Mesenchymal stem cell (in vitro differentiated cells and primary cell): ENCODE results near the gene PARP15.

Experiments
- DNase-seq: peaks from one replicate; pipeline ENCODE4 v3.0.0-alpha.2; 2013
- H2AFZ ChIP-seq: one replicate; pipeline ENCODE4 v1.6.1; 2013; ENCODE audit warnings: low read depth, mild to moderate bottlenecking, control low read depth, inconsistent platforms, low read length, moderate library complexity
- H2AK5ac ChIP-seq: 2 replicates; pipeline ENCODE4 v1.6.1; 2013; ENCODE audit warnings: low read length, moderate library complexity, mild to moderate bottlenecking, inconsistent platforms; ENCODE audit not compliant: severe bottlenecking
- H2BK120ac ChIP-seq: one replicate; pipeline ENCODE4 v1.6.1; 2013; ENCODE audit warnings: low read depth, mild to moderate bottlenecking, inconsistent platforms, low read length, moderate library complexity
- H2BK12ac ChIP-seq, 2 experiments: one replicate each; pipeline ENCODE4 v1.6.1; 2013; ENCODE audit warnings: inconsistent platforms in 2 of 2, low read length in 2 of 2, mild to moderate bottlenecking in 2 of 2, moderate library complexity in 2 of 2, control low read depth in 1 of 2
- H2BK15ac ChIP-seq: one replicate; pipeline ENCODE4 v1.6.1; 2013; ENCODE audit warnings: mild to moderate bottlenecking, low read depth, inconsistent platforms; ENCODE audit not compliant: poor library complexity, severe bottlenecking
- H2BK5ac ChIP-seq: 2 replicates; pipeline ENCODE4 v1.6.1; 2013; ENCODE audit warnings: low read depth, mild to moderate bottlenecking, low read length, control low read depth, inconsistent platforms; ENCODE audit not compliant: poor library complexity, severe bottlenecking
- H3K14ac ChIP-seq, 2 experiments: one replicate each; pipeline ENCODE4 v1.6.1; 2013; ENCODE audit warnings: inconsistent platforms in 2 of 2, low read length in 2 of 2, control low read depth in 1 of 2, mild to moderate bottlenecking in 1 of 2, moderate library complexity in 1 of 2
- H3K18ac ChIP-seq, 2 experiments: one replicate each; pipeline ENCODE4 v1.6.1; 2013; ENCODE audit warnings: inconsistent platforms in 2 of 2, low read length in 2 of 2, control low read depth in 1 of 2, low read depth in 1 of 2, mild to moderate bottlenecking in 1 of 2
- H3K23ac ChIP-seq, 2 experiments: one replicate each; pipeline ENCODE4 v1.6.1; 2013; ENCODE audit warnings: inconsistent platforms in 2 of 2, low read length in 2 of 2, mild to moderate bottlenecking in 2 of 2, moderate library complexity in 2 of 2, control low read depth in 1 of 2
- H3K27ac ChIP-seq: 2 replicates; pipeline ENCODE4 v1.5.1; 2013; ENCODE audit warnings: mild to moderate bottlenecking, moderate library complexity, low read length, control low read depth, inconsistent platforms; ENCODE audit not compliant: poor library complexity, severe bottlenecking
- H3K27me3 ChIP-seq, 2 experiments: 2 replicates each; pipeline versions ENCODE4 v1.6.1 to v1.7.0; 2013; ENCODE audit warnings: low read length in 2 of 2, mild to moderate bottlenecking in 2 of 2, moderate library complexity in 2 of 2, control low read depth in 1 of 2, inconsistent platforms in 1 of 2; ENCODE audit not compliant: control insufficient read depth in 1 of 2, insufficient read depth in 1 of 2
- H3K36me3 ChIP-seq, 2 experiments: 2 replicates each; pipeline versions ENCODE4 v1.6.1 to v1.7.0; 2013; ENCODE audit warnings: low read length in 2 of 2, control low read depth in 1 of 2, inconsistent platforms in 1 of 2, low read depth in 1 of 2, mild to moderate bottlenecking in 1 of 2; ENCODE audit not compliant: insufficient read depth in 2 of 2, control insufficient read depth in 1 of 2
- H3K4ac ChIP-seq, 2 experiments: one replicate each; pipeline ENCODE4 v1.6.1; 2013; ENCODE audit warnings: inconsistent platforms in 2 of 2, low read length in 2 of 2, mild to moderate bottlenecking in 2 of 2, moderate library complexity in 2 of 2, control low read depth in 1 of 2, low read depth in 1 of 2
- H3K4me1 ChIP-seq: 2 replicates; pipeline ENCODE4 v1.6.1; 2013; ENCODE audit warnings: low read depth, low read length, control low read depth; ENCODE audit not compliant: control insufficient read depth, insufficient read depth
- H3K4me2 ChIP-seq: 2 replicates; pipeline ENCODE4 v1.6.1; 2013; ENCODE audit warnings: low read length, mild to moderate bottlenecking, inconsistent platforms; ENCODE audit not compliant: poor library complexity, severe bottlenecking
- H3K4me3 ChIP-seq, 2 experiments: 2 replicates each; pipeline versions ENCODE4 v1.5.1 to v1.7.0; 2013; ENCODE audit warnings: low read length in 2 of 2, mild to moderate bottlenecking in 2 of 2, control low read depth in 1 of 2, low read depth in 1 of 2; ENCODE audit not compliant: insufficient read depth in 1 of 2
- H3K79me1 ChIP-seq: replicated peaks from 2 replicates; pipeline ENCODE4 v1.6.1; 2013; ENCODE audit warnings: mild to moderate bottlenecking, control low read depth, low read length, inconsistent platforms; ENCODE audit not compliant: poor library complexity, severe bottlenecking
- H3K9ac ChIP-seq: 2 replicates; pipeline ENCODE4 v1.7.0; 2013; ENCODE audit warnings: mild to moderate bottlenecking, low read length, moderate library complexity
- H3K9me3 ChIP-seq: 2 replicates; pipeline ENCODE4 v1.7.0; 2013; ENCODE audit warnings: mild to moderate bottlenecking, low read length; ENCODE audit not compliant: control insufficient read depth
- H4K8ac ChIP-seq: one replicate; pipeline ENCODE4 v1.6.1; 2013; ENCODE audit warnings: inconsistent platforms, mild to moderate bottlenecking, low read length, moderate library complexity
- H4K91ac ChIP-seq: one replicate; pipeline ENCODE4 v1.6.1; 2013; ENCODE audit warnings: mild to moderate bottlenecking, low read length, inconsistent platforms
- WGBS: methylation state at CpG from one replicate; pipeline ENCODE4 v1.1.7; 2013; ENCODE audit warnings: mixed read lengths; 5-methylcytosine and 5-hydroxymethylcytosine counted together

PARP15 gene

DNA sequence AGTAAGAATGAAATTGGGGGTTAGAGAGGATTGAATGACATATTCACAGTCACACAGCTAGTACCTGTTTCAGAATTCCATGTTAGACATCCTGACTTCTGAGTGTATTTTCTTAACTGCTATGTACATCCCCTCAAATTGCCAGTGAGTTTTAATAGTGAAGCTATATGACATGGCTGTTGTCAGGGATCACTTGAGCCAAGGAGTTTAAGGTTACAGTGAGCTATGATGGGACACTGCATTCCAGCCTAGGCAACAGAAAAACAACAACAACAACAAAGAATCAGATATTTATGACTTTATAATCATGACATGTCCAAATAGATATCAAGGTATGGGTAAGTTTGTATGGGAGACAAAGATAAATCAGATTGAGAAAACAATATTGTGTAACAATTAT lies 16.6 kb downstream of the PARP15 start:
- Histone ChIP-seq H3K4me3 (no peak overlapping the region), H3K18ac (no peak overlapping the region), H2AK5ac (no peak overlapping the region), H2AFZ (no peak overlapping the region), H3K4me1 (no peaks in the 10 kb centered on the region), H2BK120ac (no peak overlapping the region), H3K4ac (no peak overlapping the region), H3K23ac (no peak overlapping the region), H4K8ac (no peak overlapping the region), H3K9ac (no peak overlapping the region), H3K4me2 (no peak overlapping the region), H3K79me1 (no peaks in the 10 kb centered on the region), H2BK15ac (no peak overlapping the region), H3K14ac (no peak overlapping the region), H3K27me3 (peaks cover 0 to 6% of the 10 kb centered on the region in 2 experiments), H3K9me3 (no peaks in the 10 kb centered on the region), H2BK12ac (no peak overlapping the region), H3K36me3 (no peaks in the 10 kb centered on the region), H2BK5ac (no peak overlapping the region), H3K27ac (no peak overlapping the region), H4K91ac (no peak overlapping the region)
- DNase-seq = no peak

GRCh38 chr3:122598151-122598550 lies 20.7 kb downstream of the PARP15 start:
- H3K4me1 ChIP-seq = no peaks in the 10 kb centered on the region
- no peak overlapping the region for H3K18ac ChIP-seq
- no peaks in the 10 kb centered on the region for H3K79me1 ChIP-seq
- H2BK120ac ChIP-seq = no peak overlapping the region
- no peak overlapping the region for H3K23ac ChIP-seq
- H3K27ac ChIP-seq = no peak overlapping the region
- 75% methylated on average over 1 of the region's 3 CpGs for WGBS
- H4K8ac ChIP-seq = no peak overlapping the region
- no peak overlapping the region for H4K91ac ChIP-seq
- H2AK5ac ChIP-seq = no peak overlapping the region
- H2AFZ ChIP-seq = no peak overlapping the region
- no peak overlapping the region for H3K14ac ChIP-seq
- H3K4ac ChIP-seq = no peak overlapping the region
- H2BK15ac ChIP-seq = no peak overlapping the region
- H3K9me3 ChIP-seq = no peaks in the 10 kb centered on the region
- no peaks in the 10 kb centered on the region for H3K36me3 ChIP-seq
- no peak overlapping the region for H2BK12ac ChIP-seq
- no peak overlapping the region for H3K4me2 ChIP-seq
- H3K4me3 ChIP-seq = no peak overlapping the region
- no peak overlapping the region for H2BK5ac ChIP-seq
- H3K27me3 ChIP-seq = peaks cover 0 to 8% of the 10 kb centered on the region in 2 experiments
- no peak overlapping the region for H3K9ac ChIP-seq
- no peak for DNase-seq

- Histone ChIP-seq H2BK120ac (no peak overlapping the region), H3K9me3 (no peaks in the 10 kb centered on the region), H3K4me1 (no peaks in the 10 kb centered on the region), H3K79me1 (no peaks in the 10 kb centered on the region), H3K14ac (no peak overlapping the region), H3K18ac (no peak overlapping the region), H4K91ac (no peak overlapping the region), H3K27me3 (peaks cover 0 to 9% of the 10 kb centered on the region in 2 experiments), H2BK12ac (no peak overlapping the region), H4K8ac (no peak overlapping the region), H3K36me3 (no peaks in the 10 kb centered on the region), H2AFZ (no peak overlapping the region), H3K9ac (no peak overlapping the region), H3K27ac (no peak overlapping the region), H2BK15ac (no peak overlapping the region), H2AK5ac (no peak overlapping the region), H3K4ac (no peak overlapping the region), H2BK5ac (no peak overlapping the region), H3K23ac (no peak overlapping the region), H3K4me2 (no peak overlapping the region), H3K4me3 (no peak overlapping the region)
- DNase-seq = no peak
- 91% methylated on average over 3 of the region's 4 CpGs for WGBS
Observed at GRCh38 chr3:122598556-122598955, 21.1 kb downstream of the PARP15 start.

DNA sequence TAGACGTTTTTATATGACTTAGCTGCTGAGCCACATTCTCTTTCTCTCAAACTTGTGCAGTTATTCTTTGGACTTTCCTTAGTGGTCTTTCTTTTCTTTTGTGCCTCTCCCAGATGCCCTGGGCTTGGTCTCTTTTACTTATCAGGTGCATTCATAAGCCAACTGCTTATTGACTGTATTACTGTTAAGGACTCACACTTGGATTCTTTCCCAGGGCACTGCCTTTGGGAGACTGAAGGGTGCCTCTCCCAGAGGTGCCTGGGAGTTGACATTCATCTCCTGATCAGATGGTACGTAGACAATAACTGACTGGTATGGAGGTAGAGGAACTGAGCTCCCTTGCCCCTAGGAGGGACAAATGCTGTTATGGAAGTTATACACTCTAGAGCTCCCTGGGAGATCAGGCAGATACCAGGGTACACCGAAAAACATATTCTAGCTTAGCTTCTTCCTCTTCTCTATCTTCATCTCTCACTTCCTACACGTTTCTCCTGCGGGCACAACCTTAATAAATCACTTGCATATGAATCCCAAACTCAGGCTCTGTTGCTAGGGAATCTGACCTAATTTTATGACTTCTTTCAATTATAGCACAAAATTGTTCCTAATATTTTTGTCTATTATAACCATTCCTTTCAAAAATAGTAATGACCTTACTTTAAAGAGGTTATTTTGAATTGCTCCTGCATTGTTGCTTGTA lies 24.7 kb downstream of the PARP15 start:
- Histone ChIP-seq H3K9ac (no peak overlapping the region), H3K9me3 (no peaks in the 10 kb centered on the region), H3K18ac (no peak overlapping the region), H3K79me1 (no peaks in the 10 kb centered on the region), H3K27ac (no peak overlapping the region), H3K4me3 (no peak overlapping the region), H2BK120ac (no peak overlapping the region), H3K23ac (no peak overlapping the region), H2AFZ (no peak overlapping the region), H3K4ac (no peak overlapping the region), H3K4me1 (no peaks in the 10 kb centered on the region), H3K14ac (no peak overlapping the region), H2BK5ac (no peak overlapping the region), H3K27me3 (peaks cover 0 to 3% of the 10 kb centered on the region in 2 experiments), H3K4me2 (no peak overlapping the region), H4K8ac (no peak overlapping the region), H3K36me3 (no peaks in the 10 kb centered on the region), H2AK5ac (no peak overlapping the region), H2BK15ac (no peak overlapping the region), H4K91ac (no peak overlapping the region), H2BK12ac (no peak overlapping the region)
- 71% methylated on average over 5 of the region's 5 CpGs for WGBS
- DNase-seq = no peak
